GM12873 (cell line): ENCODE results near the gene SMTN.

Experiments
- TF ChIP-seq, protein P1 (sequence below): IDR thresholded peaks from 2 replicates; pipeline ENCODE4 v1.5.1; 2012; ENCODE audit warnings: low read depth, mild to moderate bottlenecking, moderate library complexity, low read length, control low read depth; ENCODE audit not compliant: insufficient read depth; ENCODE audit errors: missing control alignments

SMTN gene

DNA sequence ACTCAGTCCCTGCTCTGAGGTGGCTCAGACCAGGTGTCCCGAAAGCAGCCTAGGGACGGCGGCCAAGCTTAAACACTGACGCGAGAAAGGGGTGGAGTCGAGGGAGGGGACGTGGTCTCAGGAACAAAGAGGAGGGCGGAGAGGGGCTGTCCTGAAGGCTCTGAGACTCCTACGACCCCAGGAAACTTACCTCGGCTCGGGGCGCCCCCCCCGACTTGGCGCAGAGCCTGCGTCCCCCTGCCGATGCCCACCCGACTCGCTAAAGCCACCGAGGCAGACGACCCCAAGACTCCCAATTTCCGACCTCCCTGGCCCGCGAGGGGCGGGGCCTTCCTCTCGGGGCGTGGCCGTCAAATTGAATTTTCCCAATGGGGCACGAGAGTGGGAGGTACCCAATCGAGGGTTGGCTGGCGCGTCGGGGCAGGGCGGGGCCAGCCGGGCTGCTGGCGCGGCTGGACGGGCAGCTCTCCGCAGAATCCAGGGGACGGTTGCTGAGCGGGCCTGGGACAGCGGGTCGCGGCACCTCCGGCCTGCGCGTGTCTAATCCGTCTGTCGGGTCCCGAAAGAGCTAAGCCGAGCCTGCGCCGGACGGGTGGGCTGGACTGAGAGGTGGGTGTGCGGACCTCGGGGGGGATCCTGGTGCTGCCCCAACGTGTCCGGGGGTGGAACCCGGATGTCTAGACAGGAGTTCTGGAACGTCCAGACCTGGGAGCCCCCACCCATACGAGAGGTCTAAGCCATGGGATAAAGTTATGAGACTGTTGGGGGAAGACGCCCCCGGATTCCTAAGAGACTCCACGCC lies at the start of gene SMTN:
SMTN (plus strand) TSS at position 471 of the 802 bp plus-strand sequence. CDS start 1,941 bp downstream, outside the sequence.
- TF ChIP-seq, protein P1, sequence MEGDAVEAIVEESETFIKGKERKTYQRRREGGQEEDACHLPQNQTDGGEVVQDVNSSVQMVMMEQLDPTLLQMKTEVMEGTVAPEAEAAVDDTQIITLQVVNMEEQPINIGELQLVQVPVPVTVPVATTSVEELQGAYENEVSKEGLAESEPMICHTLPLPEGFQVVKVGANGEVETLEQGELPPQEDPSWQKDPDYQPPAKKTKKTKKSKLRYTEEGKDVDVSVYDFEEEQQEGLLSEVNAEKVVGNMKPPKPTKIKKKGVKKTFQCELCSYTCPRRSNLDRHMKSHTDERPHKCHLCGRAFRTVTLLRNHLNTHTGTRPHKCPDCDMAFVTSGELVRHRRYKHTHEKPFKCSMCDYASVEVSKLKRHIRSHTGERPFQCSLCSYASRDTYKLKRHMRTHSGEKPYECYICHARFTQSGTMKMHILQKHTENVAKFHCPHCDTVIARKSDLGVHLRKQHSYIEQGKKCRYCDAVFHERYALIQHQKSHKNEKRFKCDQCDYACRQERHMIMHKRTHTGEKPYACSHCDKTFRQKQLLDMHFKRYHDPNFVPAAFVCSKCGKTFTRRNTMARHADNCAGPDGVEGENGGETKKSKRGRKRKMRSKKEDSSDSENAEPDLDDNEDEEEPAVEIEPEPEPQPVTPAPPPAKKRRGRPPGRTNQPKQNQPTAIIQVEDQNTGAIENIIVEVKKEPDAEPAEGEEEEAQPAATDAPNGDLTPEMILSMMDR = no peak

DNA sequence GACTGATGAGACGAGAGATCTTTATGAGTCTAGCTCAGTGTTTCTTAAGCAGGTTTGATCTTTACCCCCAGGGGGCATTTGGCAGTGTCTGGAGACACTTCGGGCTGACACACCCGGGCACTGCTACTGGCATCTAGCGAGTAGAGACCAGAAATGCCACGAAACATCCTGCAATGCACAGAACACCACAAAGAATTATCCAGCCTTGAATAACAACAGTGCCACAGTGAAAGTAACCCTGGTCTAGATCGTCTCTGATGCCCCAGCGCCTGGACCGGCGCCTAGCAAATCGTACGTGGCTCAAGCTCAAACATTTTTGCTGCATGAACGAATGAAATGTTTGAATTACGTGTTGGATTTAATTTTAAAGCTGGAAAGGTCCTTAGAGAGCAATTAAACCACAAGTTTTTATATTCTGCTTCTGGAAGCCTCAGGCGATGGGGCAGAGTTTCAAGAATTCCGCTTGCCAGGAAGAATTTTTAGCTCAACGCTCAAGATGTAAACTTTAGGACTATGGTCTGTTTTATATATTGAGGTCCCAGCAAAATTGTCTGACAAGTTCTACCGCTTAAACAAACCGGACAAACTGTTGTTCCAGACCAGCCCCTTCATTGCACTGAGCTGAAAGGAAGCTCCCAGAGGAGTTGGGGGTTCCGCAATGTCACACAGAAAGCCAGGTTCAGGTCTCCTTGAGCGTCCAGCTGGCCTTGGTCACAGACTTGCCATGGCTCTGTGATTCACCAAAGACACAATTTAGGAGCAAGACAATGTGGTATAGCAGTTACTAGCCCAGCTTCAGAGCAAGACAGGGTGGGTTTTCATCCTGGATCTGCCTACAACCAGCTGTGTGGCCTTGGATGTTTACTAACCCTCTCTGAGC lies 44.2 kb upstream of the SMTN start:
- TF ChIP-seq, protein P1 = no peak

DNA sequence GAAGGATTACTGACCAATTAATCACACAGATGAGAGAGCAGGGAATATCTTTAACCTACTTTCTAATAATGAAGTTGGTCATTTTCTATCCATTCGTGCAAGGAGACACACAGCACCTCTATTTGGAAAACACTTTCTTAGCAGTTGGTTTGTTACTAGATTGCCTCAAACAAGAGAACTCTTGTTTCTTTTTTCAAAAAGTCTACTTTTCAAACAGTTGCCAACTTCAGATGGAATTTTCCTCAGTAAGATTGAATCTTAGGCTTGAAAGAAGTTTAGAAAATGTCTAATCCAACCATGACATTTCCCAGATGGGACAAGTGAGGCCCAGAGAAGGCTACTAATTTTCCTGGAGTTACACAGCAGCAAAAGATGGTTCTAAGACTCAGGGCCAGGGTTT lies 42.4 kb upstream of the SMTN start:
- TF ChIP-seq, protein P1 = no peak

DNA sequence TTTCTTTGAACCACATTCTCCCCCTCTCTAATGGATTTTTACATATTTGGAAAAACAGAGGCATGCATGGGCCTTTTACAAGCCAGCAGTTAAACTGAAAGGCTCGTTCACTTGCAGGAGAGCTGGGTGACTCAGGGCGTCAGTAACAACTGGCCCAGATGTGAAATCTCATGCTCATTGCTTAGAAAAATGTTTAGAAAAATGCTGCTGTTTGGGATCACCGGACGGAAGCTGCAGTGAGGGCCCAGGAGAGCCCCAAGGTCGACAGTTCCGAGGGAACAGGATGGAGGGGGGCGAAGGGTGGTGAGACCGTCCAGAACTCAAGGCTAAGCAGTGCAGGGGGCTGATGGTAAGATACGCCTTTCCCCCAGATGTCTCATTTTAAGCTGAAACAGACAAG lies 41.7 kb upstream of the SMTN start:
- TF ChIP-seq, protein P1 = no peak

GRCh38 chr22:31040542-31041398 lies 40.3 kb upstream of the SMTN start:
- TF ChIP-seq, protein P1 = no peak

DNA sequence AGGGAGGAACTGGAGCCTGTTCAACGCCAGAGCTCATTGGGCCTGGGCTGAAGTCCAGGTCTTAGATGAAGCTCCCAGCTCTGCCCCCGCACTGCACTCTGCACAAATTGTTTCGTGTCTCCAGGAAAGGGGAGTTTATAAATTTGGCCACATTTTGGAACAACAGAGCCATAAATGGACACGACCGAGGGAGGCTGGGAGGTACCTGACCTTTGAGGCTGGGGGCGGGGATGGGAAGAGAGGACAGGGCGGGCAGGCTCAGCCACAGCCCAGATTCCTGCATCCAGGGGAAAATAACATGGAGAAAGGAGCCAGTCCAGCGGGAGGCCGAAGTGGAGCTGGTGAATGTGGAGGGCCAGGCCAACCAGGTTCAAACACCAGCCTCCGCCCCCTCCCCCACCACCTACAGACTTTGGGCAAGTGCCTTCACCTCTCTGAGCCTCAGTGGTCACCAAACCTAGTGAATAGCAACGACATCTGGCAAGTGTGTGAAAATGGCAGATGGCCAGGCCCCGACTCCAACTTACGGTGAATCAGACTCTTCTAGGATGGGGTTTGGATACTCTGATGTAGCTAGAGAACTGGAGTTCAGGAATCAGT lies 36.8 kb upstream of the SMTN start:
- TF ChIP-seq, protein P1 = no peak
